HFF-Myc (cell line): ENCODE results near the gene GALNT7.

ENCODE experiments used
- DNase-seq: peaks from one replicate; pipeline ENCODE4 v3.0.0-alpha.2; 2011; ENCODE audit warnings: low read depth; ENCODE audit errors: extremely low read depth
- H3K4me3 ChIP-seq: replicated peaks from 2 replicates; pipeline ENCODE4 v1.5.1; 2011; ENCODE audit warnings: low read depth, mild to moderate bottlenecking, control low read depth, low read length
- TF ChIP-seq, protein P1 (sequence below): IDR thresholded peaks from 2 replicates; pipeline ENCODE4 v1.5.1; 2012; ENCODE audit warnings: mild to moderate bottlenecking, low read depth, low read length, control low read depth; ENCODE audit errors: missing control alignments

GALNT7 gene

DNA sequence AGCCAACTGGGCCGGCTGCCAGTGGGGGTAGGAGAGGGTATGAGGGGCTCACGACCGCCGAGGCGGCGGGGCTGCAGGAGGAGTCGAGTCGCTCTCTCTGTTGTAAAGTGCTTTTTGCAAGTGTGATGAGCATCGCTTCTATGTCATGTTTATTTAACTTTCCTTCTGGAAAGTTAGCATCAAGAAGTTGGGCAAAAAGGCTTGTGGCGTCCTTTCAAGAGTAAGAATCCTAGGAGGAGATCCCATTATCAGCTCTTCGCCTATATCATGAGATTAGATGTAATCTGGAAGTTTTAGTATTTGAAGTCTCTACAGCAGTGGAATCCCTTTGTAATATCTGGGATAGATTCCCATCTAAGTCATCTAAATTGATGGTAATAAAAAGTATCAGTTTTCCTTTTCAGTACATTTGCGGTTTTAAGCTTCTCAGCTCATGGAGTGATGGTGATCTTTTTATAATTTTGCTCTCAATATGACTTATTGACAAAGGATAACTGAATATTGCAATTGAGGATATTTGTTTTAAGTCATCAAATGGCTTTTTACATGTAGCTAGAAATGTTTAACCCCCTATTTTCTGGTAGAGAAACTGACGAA, 1.7 kb downstream of the GALNT7 start:
- DNase-seq, result no peak
- H3K4me3 ChIP-seq, result peak overlapping the region; percentile 62

DNA sequence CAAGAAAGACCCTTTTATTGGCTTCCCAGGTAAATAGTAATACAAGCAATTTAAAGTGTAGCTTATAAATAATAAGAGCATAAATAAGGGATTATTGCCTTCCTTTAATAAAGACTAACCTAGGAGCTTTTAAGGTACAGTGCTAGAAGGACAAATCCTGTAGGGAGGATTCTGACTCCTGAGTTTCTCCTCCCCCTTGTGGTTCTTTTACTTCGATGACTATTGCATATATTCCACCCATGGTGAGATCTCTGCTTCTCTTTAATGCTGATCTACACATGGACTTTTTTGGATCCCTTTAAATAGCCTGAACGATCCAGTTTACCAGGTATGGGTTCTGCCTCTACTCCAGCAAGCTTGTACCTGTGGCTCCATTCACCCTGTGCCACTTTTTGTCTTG, 2.5 kb downstream of the GALNT7 start:
- no peak overlapping the region for H3K4me3 ChIP-seq
- TF ChIP-seq, protein P1, sequence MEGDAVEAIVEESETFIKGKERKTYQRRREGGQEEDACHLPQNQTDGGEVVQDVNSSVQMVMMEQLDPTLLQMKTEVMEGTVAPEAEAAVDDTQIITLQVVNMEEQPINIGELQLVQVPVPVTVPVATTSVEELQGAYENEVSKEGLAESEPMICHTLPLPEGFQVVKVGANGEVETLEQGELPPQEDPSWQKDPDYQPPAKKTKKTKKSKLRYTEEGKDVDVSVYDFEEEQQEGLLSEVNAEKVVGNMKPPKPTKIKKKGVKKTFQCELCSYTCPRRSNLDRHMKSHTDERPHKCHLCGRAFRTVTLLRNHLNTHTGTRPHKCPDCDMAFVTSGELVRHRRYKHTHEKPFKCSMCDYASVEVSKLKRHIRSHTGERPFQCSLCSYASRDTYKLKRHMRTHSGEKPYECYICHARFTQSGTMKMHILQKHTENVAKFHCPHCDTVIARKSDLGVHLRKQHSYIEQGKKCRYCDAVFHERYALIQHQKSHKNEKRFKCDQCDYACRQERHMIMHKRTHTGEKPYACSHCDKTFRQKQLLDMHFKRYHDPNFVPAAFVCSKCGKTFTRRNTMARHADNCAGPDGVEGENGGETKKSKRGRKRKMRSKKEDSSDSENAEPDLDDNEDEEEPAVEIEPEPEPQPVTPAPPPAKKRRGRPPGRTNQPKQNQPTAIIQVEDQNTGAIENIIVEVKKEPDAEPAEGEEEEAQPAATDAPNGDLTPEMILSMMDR, result peak; percentile 30
- no peak for DNase-seq

More for the DNA sequence above, 1.7 kb downstream of the GALNT7 start:
- TF ChIP-seq, protein P1, result no peak

DNA sequence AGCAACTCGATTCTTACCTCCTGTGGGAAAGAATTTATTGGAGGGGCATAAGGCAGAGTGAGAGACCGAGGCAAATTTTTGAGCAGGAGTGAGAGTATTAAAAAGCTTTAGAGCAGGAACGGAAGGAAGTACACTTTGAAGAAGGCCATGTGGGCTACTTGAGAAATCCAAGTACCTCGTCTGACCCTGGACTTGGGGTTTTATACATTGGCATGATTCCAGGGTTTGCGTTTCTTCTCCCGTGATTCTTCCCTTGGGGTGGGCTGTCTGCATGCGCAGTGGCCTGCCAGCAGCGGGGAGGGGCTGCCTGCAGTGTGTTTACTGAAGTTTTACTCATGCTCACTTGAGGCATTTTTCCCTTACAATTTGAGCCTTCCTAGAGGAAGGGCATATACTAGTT, 3.4 kb downstream of the GALNT7 start:
- H3K4me3 ChIP-seq, result no peak overlapping the region
- TF ChIP-seq, protein P1, result no peak
- DNase-seq, result no peak

GRCh38 chr4:173174184-173174583, 5.6 kb downstream of the GALNT7 start:
- H3K4me3 ChIP-seq, result no peak overlapping the region
- TF ChIP-seq, protein P1, result no peak
- DNase-seq, result no peak

DNA sequence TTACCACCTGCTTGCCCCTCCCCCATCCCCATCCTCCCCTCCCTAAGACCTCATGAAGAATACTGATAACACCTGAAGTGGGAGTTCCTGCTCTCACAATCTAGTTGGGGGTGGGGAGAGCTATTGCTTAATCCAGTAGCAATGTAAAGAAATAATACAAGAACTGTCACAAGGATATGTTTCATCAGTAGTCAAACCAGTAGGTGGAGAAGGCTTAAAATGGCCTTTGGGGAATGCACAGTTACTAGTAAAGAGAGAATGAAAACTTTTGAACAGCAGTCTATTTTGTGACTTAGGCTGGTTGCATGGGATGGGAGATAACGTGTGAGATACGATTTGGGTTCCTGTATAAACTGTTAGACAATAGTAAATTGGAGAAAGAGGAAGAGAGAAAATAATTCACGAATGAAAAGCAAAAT, 6.0 kb downstream of the GALNT7 start:
- H3K4me3 ChIP-seq, result no peak overlapping the region
- TF ChIP-seq, protein P1, result no peak
- no peak for DNase-seq

- no peak for DNase-seq
- TF ChIP-seq, protein P1, result no peak
- H3K4me3 ChIP-seq, result no peak overlapping the region
Measured at GRCh38 chr4:173176010-173176409, 7.4 kb downstream of the GALNT7 start.

GRCh38 chr4:173177232-173177631, 8.6 kb downstream of the GALNT7 start:
- TF ChIP-seq, protein P1, result no peak
- no peak for DNase-seq
- H3K4me3 ChIP-seq, result no peak overlapping the region
